Activated T-cell treated with anti-CD3 and anti-CD28 coated beads, Interleukin-2, amount 50 U/mL, for 48 hours (primary cell): ENCODE measurements around the gene PPP2R5E.

ENCODE experiments used
- DNase-seq, 2 experiments: peaks; one replicate each; pipeline ENCODE4 v3.0.0-alpha.2; 2020

PPP2R5E gene

GRCh38 chr14:63470962-63471793 lies 72.0 kb downstream of the PPP2R5E start:
- DNase-seq: no peak

DNA sequence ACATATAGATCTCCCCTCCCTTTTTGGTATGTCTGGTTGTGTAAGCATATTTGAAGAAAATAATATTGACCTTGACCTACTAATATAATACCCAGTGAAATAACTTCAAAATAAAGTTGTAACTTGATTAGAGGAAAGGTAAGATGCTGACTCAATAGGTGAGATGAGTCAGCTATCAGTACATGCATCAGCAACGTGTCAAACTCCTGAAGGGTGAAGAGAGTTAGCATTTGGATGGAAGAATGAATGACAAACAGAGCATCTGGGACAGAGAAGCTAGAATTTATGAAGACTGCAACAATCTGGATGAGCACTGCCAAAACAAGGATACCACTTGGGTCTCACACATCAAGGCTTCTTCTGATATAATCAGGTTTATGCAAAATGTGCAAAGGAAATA lies 74.9 kb downstream of the PPP2R5E start:
- no peak for DNase-seq

GRCh38 chr14:63467440-63468072 lies 75.6 kb downstream of the PPP2R5E start:
- DNase-seq: no peak

DNA sequence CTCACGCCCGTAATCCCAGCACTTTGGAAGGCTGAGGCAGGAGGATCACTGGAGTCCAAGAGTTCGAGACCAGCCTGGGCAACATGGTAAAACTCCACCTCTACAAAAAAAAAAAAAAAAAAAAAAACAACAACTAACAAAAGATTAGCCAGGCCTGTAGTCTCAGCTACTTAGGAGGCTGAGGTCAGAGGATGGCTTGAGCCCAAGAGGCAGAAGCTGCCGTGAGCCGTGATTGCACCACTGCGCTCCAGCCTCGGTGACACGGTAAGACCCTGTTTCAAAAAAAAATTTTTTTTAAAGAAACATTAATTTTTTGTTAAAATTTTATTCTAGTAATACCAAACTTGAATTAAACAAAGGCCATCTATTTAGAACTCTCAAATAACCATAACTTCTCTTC lies 77.8 kb downstream of the PPP2R5E start:
- no peak for DNase-seq

GRCh38 chr14:63460680-63461369 lies 82.4 kb downstream of the PPP2R5E start:
- DNase-seq: no peak

DNA sequence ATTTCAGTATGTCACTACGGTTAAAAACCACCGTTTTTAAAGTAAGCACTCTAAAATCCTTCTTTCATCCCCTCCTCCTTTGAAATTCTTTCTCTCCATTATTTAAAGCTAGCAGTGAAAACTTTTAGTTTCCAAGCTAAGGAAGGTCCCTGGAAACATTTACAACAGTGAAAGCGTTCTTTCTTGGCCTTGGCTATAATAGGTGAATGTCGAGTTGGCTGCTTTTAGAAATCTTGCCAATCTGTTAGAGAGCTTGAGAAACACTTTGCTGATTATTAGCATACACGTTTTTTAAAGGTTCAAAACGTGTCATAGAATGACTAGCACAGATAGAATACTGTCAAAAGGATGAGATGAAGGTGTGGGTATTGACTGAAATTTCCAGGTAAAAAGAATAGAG lies 83.4 kb downstream of the PPP2R5E start:
- no peak for DNase-seq

GRCh38 chr14:63457498-63457897 lies 85.7 kb downstream of the PPP2R5E start:
- no peak for DNase-seq

DNA sequence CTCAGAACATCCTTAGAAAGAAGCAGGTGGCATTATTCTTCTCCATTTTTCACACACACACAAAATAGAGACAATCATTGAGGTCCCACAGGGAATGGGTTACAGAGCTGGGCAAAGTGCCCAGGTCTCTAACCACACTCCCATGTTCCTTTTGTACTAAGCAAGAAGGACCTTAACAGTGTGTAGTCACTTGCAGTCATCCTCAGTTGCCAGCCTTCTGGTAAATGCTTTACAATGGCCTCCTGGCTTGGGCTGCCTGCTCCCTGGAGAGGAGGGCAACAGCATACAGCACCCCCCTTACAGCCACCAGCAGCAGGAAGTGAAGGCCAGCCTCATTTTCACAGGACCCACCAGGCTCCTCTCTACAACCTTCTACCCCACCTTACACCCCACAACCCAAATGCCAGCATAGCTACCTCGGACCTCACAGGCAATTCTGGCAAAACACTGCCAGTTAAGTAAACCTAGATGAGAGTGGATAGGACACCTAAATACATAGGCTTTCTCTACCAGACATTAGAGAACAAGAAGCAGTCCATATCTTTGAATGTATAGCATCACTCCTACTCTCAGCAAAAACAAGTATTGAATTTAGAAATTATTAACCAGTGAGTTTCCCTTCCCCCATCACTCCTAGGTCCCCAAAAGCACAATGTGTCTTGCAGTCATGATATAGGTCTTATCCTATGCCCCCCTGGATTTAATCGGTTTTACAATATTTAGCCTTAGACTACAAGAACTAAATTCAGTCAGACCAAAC lies 88.1 kb downstream of the PPP2R5E start:
- DNase-seq: no peak

DNA sequence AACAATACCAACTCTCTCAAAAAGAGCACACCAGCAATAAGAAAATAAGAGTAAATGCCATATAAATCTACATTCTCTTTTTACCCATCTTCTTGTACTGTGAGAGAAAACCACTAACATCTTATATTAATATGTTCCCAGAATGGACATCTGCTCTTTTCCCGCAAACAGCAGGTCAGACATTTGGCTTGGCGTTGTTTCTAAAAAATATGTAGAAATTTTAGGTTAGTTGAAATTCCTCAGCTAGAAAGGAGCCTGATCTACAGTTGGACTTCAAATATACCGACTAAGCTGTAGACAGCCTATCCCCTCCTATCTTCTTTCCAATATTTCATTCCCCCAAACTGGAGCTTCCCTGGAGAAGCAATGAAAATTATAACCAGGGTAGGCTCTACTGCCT lies 88.7 kb downstream of the PPP2R5E start:
- no peak for DNase-seq

- no peak for DNase-seq
These were observed 89.7 kb downstream of the PPP2R5E start for GRCh38 chr14:63453443-63453936.

GRCh38 chr14:63452796-63453195 lies 90.4 kb downstream of the PPP2R5E start:
- DNase-seq: no peak

DNA sequence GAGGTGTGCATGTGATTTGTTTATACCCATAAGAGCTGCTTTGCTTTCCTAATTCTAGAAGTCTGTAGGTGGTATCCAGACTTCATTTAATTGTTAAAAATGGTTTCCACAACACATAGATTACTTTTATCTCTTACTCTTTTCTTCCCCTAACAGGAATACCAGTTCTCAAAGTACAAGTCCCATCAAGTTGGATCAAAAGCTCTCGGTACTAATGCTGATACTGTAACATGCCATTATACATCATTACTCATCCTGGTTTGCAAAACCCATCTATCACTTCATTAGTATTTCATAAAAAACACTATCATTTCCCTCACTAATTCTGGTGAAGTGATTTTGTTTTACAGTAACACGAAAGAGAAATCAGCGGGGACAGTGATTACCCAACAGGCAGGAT lies 94.3 kb downstream of the PPP2R5E start:
- DNase-seq: no peak

DNA sequence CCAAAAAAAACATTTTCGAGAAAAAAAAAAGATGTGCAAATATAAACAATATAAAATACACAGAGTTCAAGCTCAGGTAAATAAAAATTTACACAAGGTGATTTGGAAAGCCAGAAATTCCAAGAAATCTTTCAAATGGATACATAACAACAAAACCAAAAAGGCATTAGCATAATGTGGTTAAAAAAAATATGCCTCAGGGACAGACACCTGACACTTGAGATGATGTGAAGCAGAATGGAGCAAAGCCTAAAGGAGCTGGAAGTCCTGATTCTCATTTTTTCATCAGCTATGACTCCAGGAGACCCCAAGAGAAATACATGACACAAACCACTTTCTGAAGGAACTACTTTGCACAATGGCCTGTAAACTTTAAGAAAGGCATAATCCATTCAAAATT lies 98.6 kb downstream of the PPP2R5E start:
- DNase-seq: no peak

DNA sequence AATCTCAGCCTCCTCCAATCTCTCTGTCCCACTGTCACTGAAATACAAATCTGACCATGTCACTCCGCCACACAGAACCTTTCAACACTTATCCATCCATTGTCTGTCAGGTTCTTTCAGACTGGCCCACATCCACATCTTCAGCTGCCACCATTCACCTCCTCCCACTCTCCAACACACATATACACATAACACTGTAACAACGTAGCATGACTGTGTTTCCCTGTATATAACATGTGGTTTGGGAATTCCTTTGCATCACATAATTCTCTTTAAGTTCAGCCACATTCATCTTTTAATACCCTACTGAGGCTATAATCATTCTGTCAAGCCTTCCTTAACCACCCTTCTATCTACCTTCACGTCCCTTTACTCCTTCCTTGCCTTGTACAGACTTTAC lies 99.2 kb downstream of the PPP2R5E start:
- DNase-seq: no peak

- DNase-seq: no peak
These were observed 99.8 kb downstream of the PPP2R5E start for GRCh38 chr14:63443361-63443760.

DNA sequence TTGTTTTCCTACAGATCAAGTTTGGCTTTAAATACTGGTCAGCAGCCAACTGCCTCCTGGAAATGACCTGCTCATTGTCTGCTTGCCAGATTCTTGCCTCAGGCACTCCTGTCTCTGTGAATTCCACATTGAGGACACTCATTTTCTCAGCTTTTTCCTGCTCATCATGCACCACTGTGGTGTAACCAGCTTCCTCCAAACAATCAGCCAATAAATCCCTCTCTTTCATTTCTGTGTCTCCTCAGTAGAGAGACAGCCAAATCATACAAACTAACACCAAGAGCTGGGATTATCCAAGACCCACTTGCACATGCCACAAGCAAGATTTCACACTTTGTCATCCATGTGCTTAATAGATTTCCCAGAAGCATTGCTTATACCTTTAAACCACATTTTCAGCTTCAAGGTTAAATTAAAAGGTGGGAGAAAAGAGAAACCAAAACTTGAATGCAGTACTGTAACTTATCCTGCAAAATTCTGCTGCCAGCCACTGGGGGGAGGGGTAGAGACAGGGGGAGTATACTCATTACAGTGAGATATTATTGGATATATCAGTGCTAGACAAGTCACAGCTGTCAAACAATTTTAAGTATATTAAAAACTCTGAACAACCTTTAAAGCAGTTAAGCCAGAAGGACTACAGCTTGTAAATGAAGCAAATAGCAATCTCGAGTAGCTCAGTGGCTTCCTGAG lies 105.0 kb downstream of the PPP2R5E start:
- no peak for DNase-seq

DNA sequence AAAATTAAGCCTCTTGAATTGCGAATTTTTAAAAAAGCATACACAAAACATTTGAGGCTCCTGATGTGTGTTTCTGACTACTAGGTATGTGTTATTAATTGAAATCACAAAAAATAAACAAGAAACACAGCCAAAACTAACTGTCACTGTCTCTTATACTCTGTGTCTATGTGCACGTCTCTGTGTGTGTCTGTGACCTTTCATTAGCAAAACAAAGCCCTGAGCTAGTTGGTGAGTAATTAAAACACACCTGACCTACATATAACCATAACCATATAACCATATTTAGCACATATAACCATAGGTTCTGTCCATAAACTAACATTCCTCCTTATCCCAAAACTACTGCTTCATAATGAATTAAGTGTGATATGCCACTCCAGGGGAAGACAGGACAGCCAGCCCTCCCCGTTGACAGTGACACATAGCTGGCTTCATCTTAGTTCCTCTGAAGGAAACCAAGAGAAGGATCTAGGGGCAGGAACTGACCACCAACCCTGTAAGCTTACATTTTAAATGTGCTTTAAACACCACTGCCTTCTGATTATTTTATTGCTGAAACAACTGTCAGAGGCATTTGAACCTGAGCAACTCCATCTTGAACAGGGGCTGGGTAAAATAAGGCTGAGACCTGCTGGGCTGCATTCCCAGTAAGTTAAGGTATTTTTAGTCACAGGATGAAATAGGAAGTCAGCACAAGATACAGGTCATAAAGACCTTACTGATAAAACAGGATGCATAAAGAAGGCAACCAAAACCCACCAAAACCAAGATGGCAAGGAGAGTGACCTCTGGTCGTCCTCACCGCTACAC lies 106.7 kb downstream of the PPP2R5E start:
- no peak for DNase-seq

DNA sequence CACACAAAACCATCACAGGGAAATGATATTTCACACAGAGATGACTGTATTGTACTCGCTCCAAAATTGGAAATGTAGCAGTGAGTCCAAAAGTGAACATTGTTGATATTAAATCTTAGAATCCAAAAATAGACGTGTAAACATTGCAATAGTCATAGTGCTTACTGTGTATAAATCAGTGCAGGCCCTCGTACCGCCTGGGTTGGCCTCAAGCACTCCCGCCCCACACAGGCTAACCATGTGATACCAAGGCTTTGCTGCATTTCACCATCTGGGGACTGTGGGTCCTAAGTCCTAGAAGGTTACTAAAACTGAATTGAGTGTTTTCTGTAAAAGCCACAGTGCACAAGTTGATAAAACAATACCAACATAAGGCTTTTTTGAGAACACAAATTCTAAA lies 107.3 kb downstream of the PPP2R5E start:
- DNase-seq: no peak

GRCh38 chr14:63435204-63435603 lies 108.0 kb downstream of the PPP2R5E start:
- DNase-seq: no peak

DNA sequence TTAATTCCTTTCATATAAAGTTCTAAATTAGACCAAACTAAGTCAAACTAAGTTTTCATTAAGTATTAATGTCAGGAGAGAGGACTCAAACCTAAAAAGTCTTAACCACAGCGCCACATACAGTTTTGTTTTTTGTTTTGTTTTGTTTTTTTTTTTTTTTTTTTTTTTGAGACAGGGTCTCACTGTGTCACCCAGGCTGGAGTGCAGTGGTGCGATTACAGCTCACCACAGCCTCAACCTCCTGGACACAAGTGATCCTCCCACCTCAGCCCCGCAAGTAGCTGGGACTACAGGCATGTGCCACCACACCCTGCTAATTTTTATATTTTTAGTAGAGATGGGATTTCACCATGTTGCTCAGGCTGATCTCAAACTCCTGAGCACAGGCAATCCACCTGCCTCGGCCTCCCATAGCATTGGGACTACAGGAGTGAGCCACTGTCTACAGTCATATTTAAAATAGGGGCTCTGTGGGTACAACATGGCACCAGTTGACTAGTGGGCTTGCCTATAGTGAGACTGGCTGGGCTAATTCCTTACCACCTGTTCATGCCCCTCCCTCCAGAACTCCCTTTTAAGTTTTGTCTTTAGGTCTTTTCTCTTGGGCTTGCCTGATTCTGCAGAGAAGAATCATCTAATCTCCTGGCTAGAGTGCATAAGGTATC lies 110.2 kb downstream of the PPP2R5E start:
- DNase-seq: no peak

GRCh38 chr14:63432228-63432627 lies 110.9 kb downstream of the PPP2R5E start:
- no peak for DNase-seq
